Embryonic facial prominence (tissue), 1 donor: ENCODE measurements around the gene USP34.
"Not testable (repeated sequence)": the region's sequence is repeated elsewhere in the genome, so short reads cannot be mapped to it uniquely, and the experiment has no call there.

Experiments used
- DNase-seq: peaks from one replicate; pipeline ENCODE4 v3.0.0-alpha.2; 2016; ENCODE audit errors: extremely low spot score

Gene USP34

DNA sequence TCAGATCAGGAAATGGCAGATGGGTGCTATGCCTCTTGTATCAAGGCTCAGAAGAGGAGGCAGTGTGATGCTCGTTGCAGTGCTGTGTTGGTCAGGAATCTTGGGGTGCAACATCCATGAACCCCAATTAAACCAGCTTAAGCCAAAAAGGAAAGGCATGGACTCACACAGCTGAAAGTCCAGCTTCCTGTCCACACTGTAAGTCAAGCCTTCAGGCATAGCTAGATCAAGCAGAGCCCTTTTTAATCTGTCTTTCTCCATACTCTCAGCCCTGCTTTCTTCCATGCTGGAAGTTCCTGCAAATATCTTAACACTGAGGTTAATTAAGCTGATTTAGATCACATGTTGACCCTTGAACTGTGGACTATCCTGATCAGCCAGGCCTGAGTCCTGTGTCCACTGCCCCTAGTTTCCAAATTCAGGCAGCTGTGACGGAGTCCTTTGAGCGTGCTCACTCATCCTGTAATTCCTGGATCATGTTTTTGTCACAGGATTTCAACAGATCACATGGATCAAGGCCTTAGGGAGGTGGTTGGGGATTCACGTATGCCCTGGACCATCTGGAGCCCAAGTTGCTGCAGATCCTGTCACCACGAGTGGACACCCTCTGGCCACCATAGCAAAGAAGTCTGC, 313.4 kb downstream of the USP34 start:
- no peak for DNase-seq

DNA sequence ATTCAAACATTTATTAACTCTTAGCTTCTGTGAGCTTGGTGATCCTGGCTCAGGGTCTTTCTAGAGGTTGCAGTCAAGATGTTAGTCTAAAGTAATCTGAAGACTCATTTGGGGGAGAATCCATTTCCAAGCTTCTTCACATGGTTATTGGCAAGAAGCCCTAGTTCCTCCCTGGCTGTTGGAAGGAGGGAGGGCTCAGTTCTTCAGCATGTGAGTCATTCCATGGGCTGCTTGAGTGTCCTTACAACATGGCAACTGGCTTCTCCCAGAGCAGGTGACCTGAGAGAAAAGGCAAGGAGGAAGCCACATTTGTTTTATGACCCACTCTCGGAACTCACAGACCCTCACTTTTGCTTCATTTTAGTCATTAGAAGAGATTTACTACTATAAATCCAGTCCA, 319.5 kb downstream of the USP34 start:
- no peak for DNase-seq

DNA sequence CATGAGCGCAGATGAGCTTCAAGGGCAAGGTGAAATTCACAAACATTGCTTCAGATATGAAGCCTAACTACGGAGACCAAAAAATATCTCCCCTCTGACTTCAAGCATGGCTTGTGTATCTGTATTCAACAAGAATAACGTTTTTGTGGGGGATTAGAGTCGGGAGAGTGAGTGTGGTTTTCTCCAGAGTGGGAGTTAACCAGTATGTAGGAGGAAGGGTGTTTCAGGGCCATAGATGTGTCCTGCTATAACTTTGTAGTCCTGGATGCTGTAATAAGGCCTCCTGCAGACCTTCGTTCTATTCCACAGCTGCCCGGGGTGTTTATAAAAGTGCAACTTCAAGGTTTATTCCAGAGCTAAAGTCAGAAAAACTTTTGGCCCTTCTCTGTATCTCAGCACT, 321.8 kb downstream of the USP34 start:
- no peak for DNase-seq

DNA sequence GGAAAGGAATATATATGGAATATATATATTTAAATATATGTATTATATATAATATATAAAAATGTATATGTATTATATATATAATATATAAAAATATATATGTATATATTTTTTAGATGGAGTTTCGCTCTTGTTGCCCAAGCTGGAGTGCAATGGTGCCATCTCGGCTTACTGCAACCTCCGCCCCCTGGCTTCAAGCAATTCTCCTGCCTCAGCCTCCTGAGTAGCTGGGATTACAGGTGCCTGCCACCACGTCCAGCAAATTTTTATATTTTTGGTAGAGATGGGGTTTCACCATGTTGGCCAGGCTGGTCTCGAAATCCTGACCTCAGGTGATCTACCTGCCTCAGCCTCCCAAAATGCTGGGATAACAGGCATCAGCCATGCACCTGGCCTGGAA, 322.8 kb downstream of the USP34 start:
- DNase-seq, result not testable (repeated sequence)

DNA sequence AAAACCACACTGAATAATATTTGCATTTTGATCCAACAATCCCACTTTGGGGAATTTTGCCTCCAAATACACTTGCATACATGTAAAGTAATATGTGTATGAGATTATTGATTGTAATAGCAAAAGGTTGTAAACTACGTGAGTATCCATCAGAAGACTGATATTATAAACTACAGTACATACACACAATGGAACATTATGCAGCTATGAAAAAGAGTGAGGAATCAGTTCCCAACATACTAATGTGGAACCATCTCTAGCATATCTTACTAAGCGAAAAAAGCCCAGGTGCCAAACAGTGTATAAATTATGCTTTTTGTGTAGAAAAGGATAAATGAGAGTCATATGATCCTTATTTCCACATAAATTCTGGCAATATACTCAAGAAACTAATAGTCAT, 324.9 kb downstream of the USP34 start:
- DNase-seq, result no peak

DNA sequence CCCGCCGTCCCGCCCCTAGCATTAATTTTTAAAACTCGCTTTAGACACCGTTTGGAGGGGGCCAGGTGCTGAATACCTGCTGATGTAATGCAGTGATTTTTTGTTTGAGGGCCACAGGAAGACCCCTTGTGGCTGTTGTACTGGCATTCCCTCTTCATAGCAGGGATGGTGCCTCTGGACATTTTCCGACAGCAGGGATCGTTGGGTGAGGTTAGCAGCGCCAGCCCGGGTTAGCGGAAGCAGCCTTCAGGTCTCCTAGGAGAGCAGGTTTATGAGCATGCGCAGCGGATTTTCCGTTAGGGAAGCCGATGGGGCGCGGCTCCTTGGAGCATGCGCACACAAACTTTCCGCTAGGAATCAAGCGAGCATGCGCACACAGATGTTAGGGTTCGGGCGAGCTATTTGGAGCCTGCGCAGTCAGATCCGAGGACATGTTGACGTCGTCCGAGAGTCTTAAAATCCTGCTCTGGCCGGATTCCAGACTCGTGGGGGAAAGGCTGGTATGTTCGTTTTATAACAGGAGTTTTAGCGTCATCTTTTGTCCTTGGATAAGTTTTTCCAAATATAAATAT, 326.1 kb downstream of the USP34 start:
- DNase-seq, result peak; percentile 94

DNA sequence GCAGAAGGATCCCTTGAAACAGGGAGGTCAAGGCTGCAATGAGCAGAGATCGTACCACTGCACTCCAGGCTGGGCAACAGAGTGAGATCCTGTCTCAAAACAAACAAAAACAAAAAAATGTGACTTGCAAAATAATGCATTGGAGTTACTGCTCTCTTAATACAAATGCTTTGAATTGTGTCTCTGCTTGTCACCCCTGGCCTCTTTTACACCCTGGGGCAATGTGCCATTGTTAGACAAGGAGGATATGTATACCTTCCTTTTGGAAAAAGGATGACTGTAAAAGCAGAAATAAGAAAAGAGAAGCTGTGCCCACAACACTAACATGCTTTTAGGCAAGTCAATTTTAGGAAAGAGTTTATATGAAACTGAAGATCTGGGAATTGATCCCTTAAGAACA, 329.7 kb downstream of the USP34 start:
- DNase-seq, result no peak

DNA sequence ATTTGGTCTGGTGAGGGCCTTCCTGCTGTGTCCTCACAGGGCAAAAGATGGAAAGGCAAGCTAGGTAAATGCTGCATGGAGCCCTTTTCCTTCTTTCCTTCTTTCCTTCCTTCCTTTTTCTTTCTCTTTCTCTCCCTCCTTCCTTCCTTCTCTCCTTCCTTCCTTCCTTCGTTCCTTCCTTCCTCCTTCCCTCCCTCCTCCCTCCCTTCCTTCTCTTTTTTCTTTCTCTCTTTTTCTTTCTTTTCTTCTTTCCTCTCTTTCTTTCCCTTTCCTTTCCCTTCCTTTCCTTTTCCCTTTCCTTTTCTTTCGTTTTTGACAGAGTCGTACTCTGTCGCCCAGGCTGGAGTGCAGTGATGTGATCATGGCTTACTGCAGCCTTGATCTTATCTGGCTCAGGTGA, 332.0 kb downstream of the USP34 start:
- DNase-seq, result no peak
